Duodenal mucosa (tissue), 2 donors: ENCODE measurements around the gene XRCC1.
"Not testable (repeated sequence)": the region's sequence is repeated elsewhere in the genome, so short reads cannot be mapped to it uniquely, and the experiment has no call there.

Experiments used
- H3K27ac ChIP-seq: one replicate; pipeline ENCODE4 v1.7.0; 2013; ENCODE audit warnings: low read depth, low read length
- H3K27me3 ChIP-seq, 2 donors: one replicate each; pipeline ENCODE4 v1.7.0; 2013; ENCODE audit warnings: low read length in 2 of 2, control low read depth in 1 of 2; ENCODE audit not compliant: insufficient read depth in 2 of 2, control insufficient read depth in 1 of 2
- H3K36me3 ChIP-seq, 2 donors: one replicate each; pipeline ENCODE4 v1.7.0; 2013; ENCODE audit warnings: low read length in 2 of 2, control low read depth in 1 of 2; ENCODE audit not compliant: insufficient read depth in 2 of 2, control insufficient read depth in 1 of 2
- H3K4me1 ChIP-seq, 2 donors: one replicate each; pipeline ENCODE4 v1.7.0; 2013; ENCODE audit warnings: low read length in 2 of 2, control low read depth in 1 of 2; ENCODE audit not compliant: insufficient read depth in 2 of 2, control insufficient read depth in 1 of 2
- H3K4me3 ChIP-seq, 2 donors: one replicate each; pipeline ENCODE4 v1.7.0; 2013; ENCODE audit warnings: low read length in 2 of 2, low read depth in 1 of 2
- H3K9ac ChIP-seq, 2 donors: one replicate each; pipeline ENCODE4 v1.7.0; 2013; ENCODE audit warnings: low read length in 2 of 2, low read depth in 1 of 2
- H3K9me3 ChIP-seq, 2 donors: one replicate each; pipeline ENCODE4 v1.7.0; 2013; ENCODE audit warnings: low read length in 2 of 2, control low read depth in 1 of 2; ENCODE audit not compliant: control insufficient read depth in 1 of 2

Gene XRCC1

GRCh38 chr19:43547926-43548325 is 27.4 kb downstream of the XRCC1 start:
- not testable (repeated sequence) for H3K9me3 ChIP-seq, H3K27ac ChIP-seq, H3K4me3 ChIP-seq, H3K27me3 ChIP-seq, H3K4me1 ChIP-seq, H3K9ac ChIP-seq
- H3K36me3 ChIP-seq = peaks cover 23 to 45% of the 10 kb centered on the region in 2 donors

DNA sequence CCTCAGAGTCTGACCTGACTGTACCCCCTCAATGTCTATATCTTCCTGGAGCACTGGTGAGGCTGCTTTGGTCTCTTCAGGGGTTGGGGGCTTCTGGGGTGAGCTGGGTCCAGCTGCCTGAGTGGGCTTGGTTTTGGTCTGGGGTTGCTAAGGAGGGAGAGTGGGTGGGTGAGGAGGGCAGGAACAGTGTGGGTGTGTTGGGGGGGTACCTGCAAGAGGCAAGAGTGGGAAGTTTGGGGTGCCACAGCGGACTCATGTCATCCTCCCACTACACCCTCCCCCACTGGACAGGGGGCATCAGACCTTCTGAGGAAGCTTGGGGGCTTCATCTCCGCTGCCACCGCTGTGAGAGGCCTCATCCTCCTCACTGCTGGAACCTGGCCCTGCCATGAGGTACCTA is 28.7 kb downstream of the XRCC1 start:
- Histone ChIP-seq H3K9ac (no peak overlapping the region), H3K4me1 (no peaks in the 10 kb centered on the region), H3K4me3 (no peak overlapping the region), H3K9me3 (no peaks in the 10 kb centered on the region), H3K36me3 (peaks cover 19 to 43% of the 10 kb centered on the region in 2 donors), H3K27me3 (no peaks in the 10 kb centered on the region), H3K27ac (no peak overlapping the region)

DNA sequence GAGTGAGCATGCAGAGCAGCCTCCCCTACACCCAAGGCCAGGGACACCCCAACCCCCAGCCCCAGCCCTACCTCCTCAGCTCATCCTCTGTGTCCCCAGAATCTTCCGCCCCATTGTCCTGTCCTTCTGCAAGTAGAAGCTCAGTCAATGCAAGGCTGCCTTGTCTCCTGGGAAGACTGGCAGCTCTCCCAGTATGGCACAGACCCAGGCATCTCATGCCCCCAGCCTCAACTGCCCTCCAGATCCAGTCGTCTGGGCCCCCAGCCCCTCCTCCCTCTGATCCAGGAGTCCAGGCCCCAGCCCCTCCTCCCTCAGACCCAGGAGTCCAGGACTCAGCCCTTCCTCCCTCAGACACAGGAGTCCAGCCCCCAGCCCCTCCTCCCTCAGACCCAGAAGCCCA is 29.3 kb downstream of the XRCC1 start:
- no peaks in the 10 kb centered on the region for H3K4me1 ChIP-seq
- H3K4me3 ChIP-seq = no peak overlapping the region
- no peak overlapping the region for H3K27ac ChIP-seq
- H3K36me3 ChIP-seq = peaks cover 13 to 38% of the 10 kb centered on the region in 2 donors
- no peak overlapping the region for H3K9ac ChIP-seq
- H3K27me3 ChIP-seq = no peaks in the 10 kb centered on the region
- no peaks in the 10 kb centered on the region for H3K9me3 ChIP-seq

- no peak overlapping the region for H3K4me3 ChIP-seq
Observed at GRCh38 chr19:43545276-43545675, 30.1 kb downstream of the XRCC1 start.

GRCh38 chr19:43544077-43544476 is 31.2 kb downstream of the XRCC1 start:
- H3K36me3 ChIP-seq = peaks cover 21 to 45% of the 10 kb centered on the region in 2 donors
- no peak overlapping the region for H3K4me3 ChIP-seq

More at GRCh38 chr19:43545276-43545675, 30.1 kb downstream of the XRCC1 start:
- H3K9ac ChIP-seq = no peak overlapping the region
- H3K36me3 ChIP-seq = peaks cover 17 to 38% of the 10 kb centered on the region in 2 donors
- no peak overlapping the region for H3K27ac ChIP-seq
- no peaks in the 10 kb centered on the region for H3K27me3 ChIP-seq
- H3K9me3 ChIP-seq = no peaks in the 10 kb centered on the region
- H3K4me1 ChIP-seq = no peaks in the 10 kb centered on the region

GRCh38 chr19:43541920-43542650 is 33.2 kb downstream of the XRCC1 start:
- no peaks in the 10 kb centered on the region for H3K4me1 ChIP-seq
- no peak overlapping the region for H3K27ac ChIP-seq
- no peak overlapping the region for H3K9ac ChIP-seq
- H3K9me3 ChIP-seq = peaks cover 0 to 7% of the 10 kb centered on the region in 2 donors
- H3K36me3 ChIP-seq = peaks cover 28 to 58% of the 10 kb centered on the region in 2 donors
- H3K4me3 ChIP-seq = no peak overlapping the region
- H3K27me3 ChIP-seq = no peaks in the 10 kb centered on the region

More at GRCh38 chr19:43544077-43544476, 31.2 kb downstream of the XRCC1 start:
- no peaks in the 10 kb centered on the region for H3K27me3 ChIP-seq
- no peak overlapping the region for H3K27ac ChIP-seq
- H3K4me1 ChIP-seq = no peaks in the 10 kb centered on the region
- peaks cover 0 to 2% of the 10 kb centered on the region in 2 donors for H3K9me3 ChIP-seq
- no peak overlapping the region for H3K9ac ChIP-seq

GRCh38 chr19:43540381-43540780 is 34.9 kb downstream of the XRCC1 start:
- Histone ChIP-seq H3K27me3 (no peaks in the 10 kb centered on the region), H3K27ac (no peak overlapping the region), H3K9me3 (peaks cover 0 to 7% of the 10 kb centered on the region in 2 donors), H3K36me3 (peaks cover 27 to 54% of the 10 kb centered on the region in 2 donors), H3K4me1 (no peaks in the 10 kb centered on the region), H3K4me3 (no peak overlapping the region), H3K9ac (no peak overlapping the region)

GRCh38 chr19:43538922-43539321 is 36.4 kb downstream of the XRCC1 start:
- peaks cover 0 to 4% of the 10 kb centered on the region in 2 donors for H3K4me1 ChIP-seq
- no peak overlapping the region for H3K9ac ChIP-seq
- peaks cover 18 to 43% of the 10 kb centered on the region in 2 donors for H3K36me3 ChIP-seq
- H3K4me3 ChIP-seq = no peak overlapping the region
- H3K27me3 ChIP-seq = no peaks in the 10 kb centered on the region
- no peak overlapping the region for H3K27ac ChIP-seq
- H3K9me3 ChIP-seq = peaks cover 0 to 7% of the 10 kb centered on the region in 2 donors

GRCh38 chr19:43534816-43535761 is 40.2 kb downstream of the XRCC1 start:
- H3K9me3 ChIP-seq = peaks cover 0 to 7% of the 10 kb centered on the region in 2 donors
- H3K27ac ChIP-seq = no peak overlapping the region
- no peak overlapping the region for H3K9ac ChIP-seq
- H3K27me3 ChIP-seq = no peaks in the 10 kb centered on the region
- H3K4me1 ChIP-seq = peaks cover 8 to 15% of the 10 kb centered on the region in 2 donors
- peaks cover 9 to 18% of the 10 kb centered on the region in 2 donors for H3K36me3 ChIP-seq
- no peak overlapping the region for H3K4me3 ChIP-seq

GRCh38 chr19:43534305-43534815 is 41.0 kb downstream of the XRCC1 start:
- Histone ChIP-seq H3K9ac (peak overlapping the region in 1 of 2 donors; percentile 82), H3K4me3 (peak overlapping the region; percentile 86 to 90), H3K27ac (no peak overlapping the region), H3K4me1 (peaks cover 8 to 15% of the 10 kb centered on the region in 2 donors), H3K9me3 (peaks cover 0 to 7% of the 10 kb centered on the region in 2 donors), H3K36me3 (peaks cover 7 to 16% of the 10 kb centered on the region in 2 donors), H3K27me3 (no peaks in the 10 kb centered on the region)
